H9 (cell line): Measurements from ENCODE around the gene RARB. TPM values are rescaled to one million over a fixed set of nuclear protein-coding genes. Genes with fewer than 3 reads are reported as not detected.

ENCODE experiments used
- DNase-seq: peaks from one replicate; pipeline ENCODE4 v3.0.0-alpha.2; 2017
- H2AFZ ChIP-seq: one replicate; pipeline ENCODE4 v1.6.1; 2013; ENCODE audit warnings: mild to moderate bottlenecking, low read length, control low read depth, moderate library complexity
- H2AK5ac ChIP-seq: 2 replicates; pipeline ENCODE4 v1.6.1; 2013; ENCODE audit warnings: low read length, control low read depth, mixed read lengths; ENCODE audit not compliant: insufficient read length
- H2BK120ac ChIP-seq: one replicate; pipeline ENCODE4 v1.6.1; 2013; ENCODE audit warnings: low read depth, mild to moderate bottlenecking, low read length, control low read depth, inconsistent platforms; ENCODE audit not compliant: poor library complexity, severe bottlenecking
- H2BK12ac ChIP-seq: 2 replicates; pipeline ENCODE4 v1.6.1; 2013; ENCODE audit warnings: low read length, control low read depth, mixed read lengths, low read depth; ENCODE audit not compliant: insufficient read length
- H2BK15ac ChIP-seq: 2 replicates; pipeline ENCODE4 v1.6.1; 2013; ENCODE audit warnings: low read depth, low read length, control low read depth
- H2BK20ac ChIP-seq: one replicate; pipeline ENCODE4 v1.6.1; 2013; ENCODE audit warnings: low read depth, mild to moderate bottlenecking, low read length, control low read depth, inconsistent platforms; ENCODE audit not compliant: poor library complexity, severe bottlenecking
- H2BK5ac ChIP-seq: 2 replicates; pipeline ENCODE4 v1.6.1; 2013; ENCODE audit warnings: low read length, control low read depth, mixed read lengths; ENCODE audit not compliant: insufficient read length
- H3K14ac ChIP-seq: 2 replicates; pipeline ENCODE4 v1.6.1; 2013; ENCODE audit warnings: low read length, control low read depth; ENCODE audit not compliant: insufficient read depth
- H3K18ac ChIP-seq: 2 replicates; pipeline ENCODE4 v1.6.1; 2013; ENCODE audit warnings: low read depth, mild to moderate bottlenecking, mixed read lengths, low read length, control low read depth; ENCODE audit not compliant: insufficient read length
- H3K23ac ChIP-seq: 2 replicates; pipeline ENCODE4 v1.6.1; 2013; ENCODE audit warnings: low read length, control low read depth, mixed read lengths, low read depth; ENCODE audit not compliant: insufficient read length
- H3K23me2 ChIP-seq: 2 replicates; pipeline ENCODE4 v1.6.1; 2013; ENCODE audit warnings: low read depth, mild to moderate bottlenecking, mixed read lengths, low read length, control low read depth; ENCODE audit not compliant: insufficient read length, poor library complexity, severe bottlenecking
- H3K27ac ChIP-seq: 2 replicates; pipeline ENCODE4 v1.5.1; 2013; ENCODE audit warnings: low read length, control low read depth, mixed read lengths, low read depth; ENCODE audit not compliant: insufficient read length
- H3K27me3 ChIP-seq: 2 replicates; pipeline ENCODE4 v1.6.1; 2013; ENCODE audit warnings: low read length, control low read depth, inconsistent platforms; ENCODE audit not compliant: insufficient read depth
- H3K4ac ChIP-seq: 2 replicates; pipeline ENCODE4 v1.6.1; 2013; ENCODE audit warnings: low read depth, mild to moderate bottlenecking, control low read depth, inconsistent platforms, low read length, moderate library complexity
- H3K4me1 ChIP-seq: 2 replicates; pipeline ENCODE4 v1.6.1; 2013; ENCODE audit warnings: low read length, control low read depth, inconsistent platforms; ENCODE audit not compliant: insufficient read depth
- H3K4me2 ChIP-seq: 2 replicates; pipeline ENCODE4 v1.6.1; 2013; ENCODE audit warnings: low read length, control low read depth, mixed read lengths; ENCODE audit not compliant: insufficient read length, insufficient read depth
- H3K56ac ChIP-seq: 2 replicates; pipeline ENCODE4 v1.6.1; 2013; ENCODE audit warnings: low read depth, mild to moderate bottlenecking, mixed read lengths, low read length, control low read depth; ENCODE audit not compliant: insufficient read length
- H3K79me1 ChIP-seq: 2 replicates; pipeline ENCODE4 v1.6.1; 2013; ENCODE audit warnings: low read depth, mild to moderate bottlenecking, moderate library complexity, low read length, control low read depth, inconsistent platforms; ENCODE audit not compliant: insufficient read depth, poor library complexity, severe bottlenecking
- H3K79me2 ChIP-seq: 2 replicates; pipeline ENCODE4 v1.6.1; 2013; ENCODE audit warnings: low read length, control low read depth, inconsistent platforms; ENCODE audit not compliant: insufficient read depth
- H3K9ac ChIP-seq: 2 replicates; pipeline ENCODE4 v1.6.1; 2013; ENCODE audit warnings: low read length, control low read depth, mixed read lengths; ENCODE audit not compliant: insufficient read length; ENCODE audit errors: extremely low read depth
- H3K9me3 ChIP-seq: one replicate; pipeline ENCODE4 v1.6.1; 2013; ENCODE audit warnings: low read depth, low read length, inconsistent platforms; ENCODE audit not compliant: control insufficient read depth
- H3T11ph ChIP-seq: one replicate; pipeline ENCODE4 v1.6.1; 2013; ENCODE audit warnings: mild to moderate bottlenecking, low read length, control low read depth, inconsistent platforms
- H4K20me1 ChIP-seq: one replicate; pipeline ENCODE4 v1.6.1; 2013; ENCODE audit not compliant: control insufficient read depth, insufficient read length, insufficient read depth
- H4K5ac ChIP-seq: 2 replicates; pipeline ENCODE4 v1.6.1; 2013; ENCODE audit warnings: low read depth, mild to moderate bottlenecking, mixed read lengths, low read length, control low read depth; ENCODE audit not compliant: insufficient read length
- H4K8ac ChIP-seq: replicated peaks from 2 replicates; pipeline ENCODE4 v1.6.1; 2013; ENCODE audit warnings: low read length, control low read depth, mixed read lengths, low read depth; ENCODE audit not compliant: insufficient read length
- H4K91ac ChIP-seq: 2 replicates; pipeline ENCODE4 v1.6.1; 2013; ENCODE audit warnings: low read depth, mild to moderate bottlenecking, moderate library complexity, mixed read lengths, low read length, control low read depth; ENCODE audit not compliant: insufficient read length
- H3K27ac Mint-ChIP-seq, 3 experiments: 2 replicates in 2 of 3; 3 replicates in 1 of 3; pipeline ENCODE4 v1.8.0; 2020 to 2021; ENCODE audit warnings: mixed read lengths in 3 of 3, mild to moderate bottlenecking in 1 of 3, moderate library complexity in 1 of 3
- H3K27me3 Mint-ChIP-seq: 2 replicates; pipeline ENCODE4 v1.8.0; 2021; ENCODE audit warnings: low read depth, mild to moderate bottlenecking, moderate library complexity, mixed read lengths
- H3K36me3 Mint-ChIP-seq, 3 experiments: 2 replicates in 2 of 3; 3 replicates in 1 of 3; pipeline ENCODE4 v1.8.0; 2020 to 2021; ENCODE audit warnings: low read depth in 3 of 3, mixed read lengths in 3 of 3; ENCODE audit not compliant: insufficient read depth in 1 of 3
- H3K4me1 Mint-ChIP-seq, 2 experiments: 2 replicates each; pipeline ENCODE4 v1.8.0; 2020; ENCODE audit warnings: mixed read lengths in 2 of 2
- H3K4me3 Mint-ChIP-seq, 2 experiments: 2 replicates in 1 of 2; 3 replicates in 1 of 2; pipeline ENCODE4 v1.8.0; 2020 to 2021; ENCODE audit warnings: mild to moderate bottlenecking in 2 of 2, mixed read lengths in 2 of 2, moderate library complexity in 1 of 2
- H3K9me3 Mint-ChIP-seq, 2 experiments: 2 replicates in 1 of 2; 3 replicates in 1 of 2; pipeline ENCODE4 v1.8.0; 2020; ENCODE audit warnings: mild to moderate bottlenecking in 2 of 2, mixed read lengths in 2 of 2, moderate library complexity in 1 of 2
- CTCF ChIP-seq: fragments of 200-600 bp; sonication (generic); conservative IDR thresholded peaks from 3 replicates; pipeline ENCODE4 v1.8.0; 2021; ENCODE audit warnings: antibody characterized with exemption, mild to moderate bottlenecking
- WGBS: extraction: QIAGEN DNeasy Blood & Tissue Kit; methylation state at CpG from one replicate; pipeline ENCODE4 v1.1.7; 2013; ENCODE audit warnings: missing lambda C conversion rate, low lambda C conversion rate, mixed read lengths; ENCODE audit not compliant: insufficient read length; ENCODE audit errors: extremely low coverage; 5-methylcytosine and 5-hydroxymethylcytosine counted together
- total RNA-seq: library from RNA; stranded (reverse); gene quantifications from 2 replicates; pipeline ENCODE4 v1.2.1, GENCODE V29; 2021

The RARB gene
- total RNA-seq, 1 experiment from 2014 or later = 0.22 TPM

DNA sequence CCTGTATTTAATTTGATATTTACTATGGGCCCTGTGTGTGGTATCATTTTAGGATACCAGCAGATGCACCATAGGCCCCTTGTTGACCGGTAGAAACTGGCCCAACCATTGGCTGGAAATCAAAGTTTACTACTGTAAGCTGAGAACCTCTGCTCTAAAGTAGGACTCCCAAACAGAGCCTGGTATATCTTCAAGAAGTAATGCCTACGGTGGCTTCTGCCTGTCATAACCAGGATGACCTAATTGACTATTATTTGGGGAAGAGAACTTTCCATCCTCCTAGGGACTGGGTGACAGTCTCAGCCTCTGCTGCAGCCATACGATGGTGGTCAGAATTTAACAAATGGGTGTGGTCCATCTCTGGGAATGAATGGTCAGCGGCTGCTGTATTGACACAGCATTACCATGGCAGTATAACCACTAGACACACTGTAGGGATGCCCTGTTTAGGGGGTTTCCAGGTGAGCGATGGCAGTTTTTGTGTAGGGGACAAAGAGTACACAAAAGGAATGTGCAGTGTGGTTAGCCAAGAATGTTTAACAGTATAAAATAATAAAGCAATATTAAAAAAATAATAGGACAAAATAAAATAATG, 37.3 kb downstream of the RARB start:
- no CpG with 5 or more reads among the region's 5 CpGs for WGBS
- Histone ChIP-seq H2AFZ (no peak overlapping the region), H3K9me3 (no peaks in the 10 kb centered on the region), H3K56ac (no peak overlapping the region), H4K8ac (no peak overlapping the region), H2BK5ac (no peak overlapping the region), H3K4me1 (no peaks in the 10 kb centered on the region), H2BK12ac (no peak overlapping the region), H4K5ac (no peak overlapping the region), H2AK5ac (no peak overlapping the region), H3K79me1 (no peaks in the 10 kb centered on the region), H3K23me2 (no peaks in the 10 kb centered on the region), H4K91ac (no peak overlapping the region), H3K27ac (no peak overlapping the region), H3K23ac (no peak overlapping the region), H3T11ph (no peak overlapping the region), H4K20me1 (no peaks in the 10 kb centered on the region), H3K4me2 (no peak overlapping the region), H3K9ac (no peak overlapping the region), H3K18ac (no peak overlapping the region), H2BK120ac (no peak overlapping the region), H3K27me3 (no peaks in the 10 kb centered on the region), H2BK20ac (no peak overlapping the region), H2BK15ac (no peak overlapping the region), H3K4ac (no peak overlapping the region), H3K79me2 (no peaks in the 10 kb centered on the region), H3K14ac (no peak overlapping the region)
- Mint-ChIP-seq H3K27ac (no peak overlapping the region), H3K27me3 (no peaks in the 10 kb centered on the region), H3K4me1 (no peaks in the 10 kb centered on the region), H3K9me3 (no peaks in the 10 kb centered on the region), H3K4me3 (no peak overlapping the region), H3K36me3 (no peaks in the 10 kb centered on the region)
- TF ChIP-seq CTCF = no peak
- DNase-seq = no peak
